Cortex of kidney (tissue), 1 donor: Measurements from ENCODE around the gene ARTN.

ENCODE experiments used
- DNase-seq: peaks from one replicate; lab custom pipeline; 2025; lab: John Stamatoyannopoulos, UW

The ARTN gene

GRCh38 chr1:43970911-43971310, 37.3 kb downstream of the ARTN start:
- no peak for DNase-seq

- DNase-seq: no peak
Observed at GRCh38 chr1:43971336-43971980, 37.9 kb downstream of the ARTN start.

- DNase-seq: no peak
Observed at GRCh38 chr1:43973981-43974442, 40.4 kb downstream of the ARTN start.

- peak; percentile 78 for DNase-seq
Observed at GRCh38 chr1:43974443-43975248, 41.0 kb downstream of the ARTN start, which contains the start of gene ATP6V0B. ATP6V0B (plus strand) TSS chr1:43974960; CDS start chr1:43975041, 81 bp downstream.

GRCh38 chr1:43975249-43975961, 41.8 kb downstream of the ARTN start:
- DNase-seq: no peak

- DNase-seq: no peak
Observed at GRCh38 chr1:43976045-43976444, 42.4 kb downstream of the ARTN start.

GRCh38 chr1:43976890-43977289, 43.3 kb downstream of the ARTN start:
- no peak for DNase-seq

GRCh38 chr1:43977376-43978263, 44.0 kb downstream of the ARTN start:
- DNase-seq: no peak

GRCh38 chr1:43978264-43978550, 44.6 kb downstream of the ARTN start:
- DNase-seq: no peak

GRCh38 chr1:43978551-43979260, 45.1 kb downstream of the ARTN start, which contains the start of gene B4GALT2:
B4GALT2 (plus strand) TSS chr1:43979210; CDS start chr1:43981161, 1,951 bp downstream.
- DNase-seq: no peak

GRCh38 chr1:43979261-43979527, 45.6 kb downstream of the ARTN start:
- no peak for DNase-seq

GRCh38 chr1:43979528-43980254, 46.1 kb downstream of the ARTN start:
- DNase-seq: no peak

- DNase-seq: no peak
Observed at GRCh38 chr1:43980255-43981134, 46.9 kb downstream of the ARTN start.

GRCh38 chr1:43981135-43981491, 47.5 kb downstream of the ARTN start:
- no peak for DNase-seq

- DNase-seq: no peak
Observed at GRCh38 chr1:43981636-43982035, 48.0 kb downstream of the ARTN start.

- no peak for DNase-seq
Observed at GRCh38 chr1:43982241-43982640, 48.6 kb downstream of the ARTN start.

- DNase-seq: no peak
Observed at GRCh38 chr1:43982808-43983207, 49.2 kb downstream of the ARTN start.

- DNase-seq: no peak
Observed at GRCh38 chr1:43983253-43983899, 49.8 kb downstream of the ARTN start.

GRCh38 chr1:43984855-43985254, 51.3 kb downstream of the ARTN start:
- DNase-seq: no peak
